ENCODE results near the gene SFXN5. TPM values are rescaled to one million over a fixed set of nuclear protein-coding genes. Genes with fewer than 3 reads are reported as not detected.

SFXN5 gene
- total and polyA plus RNA-seq, 2 of the 4 experiments (the other 2 are of a cell fraction) = 8.6 to 17.0 TPM

GRCh38 chr2:73032702-73033097, 38.8 kb downstream of the SFXN5 start:
- Histone ChIP-seq H2BK15ac (ENCODE audit: low read depth, low read length) (no peak overlapping the region), H2AK5ac (ENCODE audit: low read depth, low read length) (no peak overlapping the region), H3K4me1 (ENCODE audit: control insufficient read depth, insufficient read depth, low read length) (no peaks in the 10 kb centered on the region), H2BK120ac (ENCODE audit: low read depth, low read length) (no peak overlapping the region), H3K4me2 (ENCODE audit: low read depth, low read length) (no peak overlapping the region), H3K23ac (ENCODE audit: low read depth, low read length) (no peak overlapping the region), H4K20me1 (ENCODE audit: insufficient read depth, low read length) (no peaks in the 10 kb centered on the region; the same call in none of the 2 replicates), H4K5ac (ENCODE audit: low read depth, low read length) (no peak overlapping the region), H3K9me3 (ENCODE audit: control insufficient read depth, insufficient read depth, low read length) (no peaks in the 10 kb centered on the region), H3K27ac (ENCODE audit: insufficient read depth, low read length) (no peak overlapping the region), H2BK20ac (ENCODE audit: low read depth, low read length) (no peak overlapping the region), H3K79me1 (ENCODE audit: low read depth in 1 of 2, low read length in 2 of 2) (peaks cover 3 to 10% of the 10 kb centered on the region in 2 experiments; a peak in 2 of 4 replicates), H3K36me3 (ENCODE audit: control insufficient read depth, insufficient read depth, low read length) (peaks cover 3% of the 10 kb centered on the region; the same call in 1 of the 2 replicates), H4K8ac (ENCODE audit: low read depth in 2 of 2, low read length in 2 of 2) (no peak overlapping the region), H3K9ac (ENCODE audit: low read depth, low read length) (no peak overlapping the region), H3K14ac (replicated peaks; ENCODE audit: low read depth, low read length) (no peak overlapping the region), H3K4ac (ENCODE audit: low read depth, low read length) (no peak overlapping the region), H2BK5ac (ENCODE audit: low read depth, low read length, poor library complexity, severe bottlenecking) (no peak overlapping the region), H3K27me3 (ENCODE audit: control insufficient read depth, insufficient read depth, low read length) (no peaks in the 10 kb centered on the region), H2AFZ (replicated peaks; ENCODE audit: low read length, poor library complexity) (no peak overlapping the region), H3K4me3 (ENCODE audit: insufficient read depth, low read depth, low read length) (no peak overlapping the region), H3K9me1 (ENCODE audit: insufficient read depth, low read length) (peaks cover 9% of the 10 kb centered on the region; the same call in 1 of the 2 replicates), H3K18ac (ENCODE audit: low read depth, low read length) (no peak overlapping the region), H2AK9ac (replicated peaks; ENCODE audit: low read depth, low read length, poor library complexity) (no peak overlapping the region), H4K91ac (ENCODE audit: insufficient read depth, low read depth, low read length) (no peak overlapping the region), H3K56ac (ENCODE audit: extremely low read depth, insufficient read depth, low read length) (no peak overlapping the region)
- POLR2A ChIA-PET (ENCODE audit: unreplicated experiment) = no interaction called here
- DNase-seq (no peak), ATAC-seq (ENCODE audit: low read depth) (no peak)
- TF ChIP-seq NFE2L2 (IDR thresholded peaks at IDR 0.05; ENCODE audit: low read depth, low read length) (no peak), MAZ (IDR thresholded peaks at IDR 0.05; ENCODE audit: borderline replicate concordance, low read depth, low read length) (no peak), FOS (IDR thresholded peaks at IDR 0.05; ENCODE audit: low read depth, low read length) (no peak), BHLHE40 (IDR thresholded peaks at IDR 0.05; ENCODE audit: low read depth, low read length) (no peak), POLR2A (IDR thresholded peaks at IDR 0.05; ENCODE audit: low read depth, low read length) (no peak), MXI1 (IDR thresholded peaks at IDR 0.05; ENCODE audit: borderline replicate concordance, low read depth, low read length) (no peak), CEBPB (IDR thresholded peaks at IDR 0.05; ENCODE audit: low read depth, low read length) (no peak), RAD21 (IDR thresholded peaks at IDR 0.05; ENCODE audit: low read length) (no peak), CHD1 (IDR thresholded peaks at IDR 0.05; ENCODE audit: low read depth, low read length) (no peak), CTCF (conservative IDR thresholded peaks at IDR 0.05; ENCODE audit: low read depth, low read length) (no peak), SMC3 (IDR thresholded peaks at IDR 0.05; ENCODE audit: low read depth, low read length) (no peak), USF2 (IDR thresholded peaks at IDR 0.05; ENCODE audit: low read depth, low read length) (no peak), RFX5 (IDR thresholded peaks at IDR 0.05; ENCODE audit: low read depth, low read length) (no peak), MAFK (IDR thresholded peaks at IDR 0.05; ENCODE audit: low read depth, low read length) (no peak)
- in situ Hi-C loops (cut with MboI; ENCODE audit: low sequenced_read_pairs) (no loop called here), intact Hi-C loops (cut with micrococcal nuclease) (no loop called here), dilution Hi-C loops (cut with HindIII; ENCODE audit: low sequenced_read_pairs, unreplicated experiment) (no loop called here)
- CTCF ChIA-PET = no interaction called here
- WGBS, 2 experiments (ENCODE audit: extremely low coverage in 2 of 2, insufficient read length in 1 of 2) = 83% methylated on average over 1 of the region's 5 CpGs; no CpG with 5 or more reads in 1 of the 2 experiments
- BruUV-seq (replicated peaks) = no TSS peak

All from IMR-90 (cell line).